NCI-H524 (cell line): Measurements from ENCODE around the gene POGK.

Source experiments
- DNase-seq, 2 experiments: peaks; one replicate each; lab custom pipeline; 2025; lab: John Stamatoyannopoulos, UW

POGK gene

GRCh38 chr1:166903232-166903631 is 64.0 kb downstream of the POGK start:
- no peak for DNase-seq

GRCh38 chr1:166905136-166905535 is 65.9 kb downstream of the POGK start:
- no peak for DNase-seq

- DNase-seq: no peak
These were observed 66.6 kb downstream of the POGK start for GRCh38 chr1:166905900-166906299.
